Vagina (tissue), 2 donors: ENCODE measurements around the gene NEDD4L. TPM values are rescaled to one million over a fixed set of nuclear protein-coding genes. Genes with fewer than 3 reads are reported as not detected.
A peak's percentile ranks its signal among the peaks of the same experiment; 100 is the strongest.

Experiments
- DNase-seq, 2 donors: peaks; one replicate each; pipeline ENCODE4 v3.0.0-alpha.2; 2017; ENCODE audit errors: extremely low spot score in 2 of 2
- H3K27ac ChIP-seq: fragments of 200-600 bp; sonication (generic); one replicate; pipeline ENCODE4 v1.5.1; 2019
- H3K27me3 ChIP-seq: fragments of 200-600 bp; sonication (generic); one replicate; pipeline ENCODE4 v1.5.1; 2019
- H3K36me3 ChIP-seq, 2 donors: fragments of 200-600 bp; sonication (generic); one replicate each; pipeline ENCODE4 v1.5.1; 2017 to 2019
- H3K4me1 ChIP-seq: fragments of 200-600 bp; sonication (generic); one replicate; pipeline ENCODE4 v1.5.1; 2019
- H3K4me3 ChIP-seq, 2 donors: fragments of 200-600 bp; sonication (generic); 1 replicate in 1 of 2; 2 replicates in 1 of 2; pipeline ENCODE4 v1.5.1; 2016 to 2019
- H3K9me3 ChIP-seq: fragments of 200-600 bp; sonication (generic); one replicate; pipeline ENCODE4 v1.5.1; 2019
- POLR2A ChIP-seq, 2 donors: fragments of 450-650 bp; IDR thresholded peaks; one replicate each; pipeline ENCODE4 v1.6.1; 2017; ENCODE audit warnings: antibody characterized with exemption in 2 of 2, mild to moderate bottlenecking in 2 of 2, moderate library complexity in 2 of 2
- POLR2AphosphoS5 ChIP-seq, 2 donors: sonication (generic); formaldehyde crosslinking; IDR thresholded peaks; one replicate each; pipeline ENCODE4 v1.9.0; 2017; ENCODE audit warnings: antibody characterized with exemption in 2 of 2, mild to moderate bottlenecking in 2 of 2, low read depth in 1 of 2; ENCODE audit not compliant: insufficient read depth in 1 of 2
- intact Hi-C: fragments of 100-400 bp; cut with DNase I; formaldehyde crosslinking; loops from one replicate; pipeline ENCODE4 v1.15.1; 2023
- total RNA-seq: library from RNA; depleted of rRNA; stranded (reverse); fragments of >200 nt; gene quantifications from one replicate; pipeline ENCODE4 v1.2.3, GENCODE V29; 2016
- TF ChIP-seq, protein P1 (sequence below), 3 experiments: fragments of 450-650 bp in 2 of 3; fragments of 200-600 bp in 1 of 3; sonication (generic) in 1 of 3; IDR thresholded peaks; one replicate each; pipeline ENCODE4 v1.5.1; 2017 to 2019; ENCODE audit warnings: antibody characterized with exemption in 3 of 3, mild to moderate bottlenecking in 2 of 3, moderate library complexity in 2 of 3

Gene NEDD4L
- total RNA-seq, 1 donor from 2014 or later, result 42.2 TPM

DNA sequence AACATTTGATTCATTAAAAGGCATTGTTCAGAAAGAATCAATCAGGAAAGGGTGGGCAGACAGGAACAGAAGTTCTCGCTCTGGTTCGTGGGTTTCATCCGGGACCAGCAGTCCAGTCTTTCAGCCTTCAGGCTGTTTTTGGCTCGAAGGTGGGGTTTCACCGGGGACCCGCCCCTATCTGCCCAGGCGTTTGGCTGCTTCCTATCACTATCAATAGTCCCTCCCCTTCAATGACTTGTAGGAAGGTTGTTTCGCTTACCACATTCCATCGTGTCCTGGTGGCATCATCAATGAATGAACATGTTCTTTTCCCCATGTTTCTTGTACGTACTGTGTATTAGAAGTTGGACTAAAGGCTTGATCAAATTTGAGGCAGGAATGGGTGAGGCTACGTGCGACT is 130.3 kb downstream of the NEDD4L start:
- H3K36me3 ChIP-seq, result no peaks in the 10 kb centered on the region
- intact Hi-C loops, result no loop called here
- H3K4me3 ChIP-seq, result no peak overlapping the region
- no peak for TF ChIP-seq POLR2A (IDR thresholded peaks at IDR 0.05)
- TF ChIP-seq, protein P1, sequence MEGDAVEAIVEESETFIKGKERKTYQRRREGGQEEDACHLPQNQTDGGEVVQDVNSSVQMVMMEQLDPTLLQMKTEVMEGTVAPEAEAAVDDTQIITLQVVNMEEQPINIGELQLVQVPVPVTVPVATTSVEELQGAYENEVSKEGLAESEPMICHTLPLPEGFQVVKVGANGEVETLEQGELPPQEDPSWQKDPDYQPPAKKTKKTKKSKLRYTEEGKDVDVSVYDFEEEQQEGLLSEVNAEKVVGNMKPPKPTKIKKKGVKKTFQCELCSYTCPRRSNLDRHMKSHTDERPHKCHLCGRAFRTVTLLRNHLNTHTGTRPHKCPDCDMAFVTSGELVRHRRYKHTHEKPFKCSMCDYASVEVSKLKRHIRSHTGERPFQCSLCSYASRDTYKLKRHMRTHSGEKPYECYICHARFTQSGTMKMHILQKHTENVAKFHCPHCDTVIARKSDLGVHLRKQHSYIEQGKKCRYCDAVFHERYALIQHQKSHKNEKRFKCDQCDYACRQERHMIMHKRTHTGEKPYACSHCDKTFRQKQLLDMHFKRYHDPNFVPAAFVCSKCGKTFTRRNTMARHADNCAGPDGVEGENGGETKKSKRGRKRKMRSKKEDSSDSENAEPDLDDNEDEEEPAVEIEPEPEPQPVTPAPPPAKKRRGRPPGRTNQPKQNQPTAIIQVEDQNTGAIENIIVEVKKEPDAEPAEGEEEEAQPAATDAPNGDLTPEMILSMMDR (IDR thresholded peaks at IDR 0.05), result no peak
- no peak for TF ChIP-seq POLR2AphosphoS5 (IDR thresholded peaks at IDR 0.05; ENCODE audit: insufficient read depth in 1 of 2, low read depth in 1 of 2)
- DNase-seq, result peak in 1 of 2 donors; percentile 20
- no peaks in the 10 kb centered on the region for H3K27me3 ChIP-seq
- no peak overlapping the region for H3K27ac ChIP-seq
- peaks cover 16% of the 10 kb centered on the region for H3K4me1 ChIP-seq
- no peaks in the 10 kb centered on the region for H3K9me3 ChIP-seq

DNA sequence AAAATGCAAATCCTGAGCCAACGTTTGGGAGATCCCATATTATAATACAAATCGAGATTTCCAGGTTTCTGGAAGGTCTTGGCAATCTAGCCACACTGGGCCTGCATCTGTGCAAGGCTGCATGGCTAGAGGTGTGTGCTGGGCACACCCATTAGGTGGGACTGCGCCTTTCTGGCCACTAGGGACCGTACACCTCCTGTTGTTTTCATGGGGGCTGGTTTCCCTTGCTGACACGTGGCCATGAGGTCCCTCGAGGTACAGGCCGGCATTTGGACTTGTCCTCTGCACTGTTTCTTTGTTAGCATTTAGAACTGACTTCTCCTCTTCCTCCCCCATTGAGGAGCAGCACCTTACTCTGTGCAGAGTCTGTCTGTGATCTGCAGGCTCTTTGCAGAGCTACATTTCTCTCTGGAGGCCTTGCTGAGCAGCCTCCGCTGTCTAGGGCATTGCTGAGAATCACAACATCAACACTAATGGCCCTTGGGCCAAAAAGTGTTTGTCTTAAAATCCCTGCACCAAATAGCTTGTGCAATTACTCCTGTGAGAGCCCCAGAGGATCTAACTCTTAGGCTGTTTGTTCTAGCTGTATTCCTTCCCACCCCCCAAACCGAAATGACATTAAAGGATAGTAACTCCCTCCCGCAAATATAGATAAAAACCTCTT is 131.2 kb downstream of the NEDD4L start:
- TF ChIP-seq POLR2AphosphoS5 (IDR thresholded peaks at IDR 0.05; ENCODE audit: insufficient read depth in 1 of 2, low read depth in 1 of 2), result no peak
- no peak for TF ChIP-seq POLR2A (IDR thresholded peaks at IDR 0.05)
- TF ChIP-seq, protein P1 (IDR thresholded peaks at IDR 0.05), result no peak
- H3K9me3 ChIP-seq, result no peaks in the 10 kb centered on the region
- H3K4me3 ChIP-seq, result no peak overlapping the region
- no peak overlapping the region for H3K27ac ChIP-seq
- peak in 1 of 2 donors; percentile 72 for DNase-seq
- H3K27me3 ChIP-seq, result no peaks in the 10 kb centered on the region
- H3K36me3 ChIP-seq, result no peaks in the 10 kb centered on the region
- H3K4me1 ChIP-seq, result peaks cover 16% of the 10 kb centered on the region
- intact Hi-C loops, result no loop called here

DNA sequence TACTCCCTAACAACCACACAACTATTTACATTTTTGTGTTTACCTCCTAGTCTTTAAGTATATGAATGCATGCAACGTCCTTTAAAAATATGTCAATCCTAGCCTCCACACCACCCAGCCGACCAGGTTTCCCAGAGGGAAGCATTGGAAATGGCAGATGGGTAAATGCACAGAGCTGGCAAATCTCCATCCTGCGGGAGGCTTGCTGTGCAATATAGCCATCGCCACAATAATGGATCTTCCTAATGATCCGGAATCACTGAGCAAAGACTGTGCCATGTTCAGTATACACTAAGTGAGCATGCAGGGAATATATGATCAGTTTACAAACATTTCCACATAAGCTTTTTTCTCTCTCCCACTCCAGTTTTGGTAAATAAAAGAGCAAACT is 131.8 kb downstream of the NEDD4L start:
- TF ChIP-seq POLR2A (IDR thresholded peaks at IDR 0.05), result no peak
- TF ChIP-seq POLR2AphosphoS5 (IDR thresholded peaks at IDR 0.05; ENCODE audit: insufficient read depth in 1 of 2, low read depth in 1 of 2), result no peak
- TF ChIP-seq, protein P1 (IDR thresholded peaks at IDR 0.05), result no peak
- intact Hi-C loops, result no loop called here

DNA sequence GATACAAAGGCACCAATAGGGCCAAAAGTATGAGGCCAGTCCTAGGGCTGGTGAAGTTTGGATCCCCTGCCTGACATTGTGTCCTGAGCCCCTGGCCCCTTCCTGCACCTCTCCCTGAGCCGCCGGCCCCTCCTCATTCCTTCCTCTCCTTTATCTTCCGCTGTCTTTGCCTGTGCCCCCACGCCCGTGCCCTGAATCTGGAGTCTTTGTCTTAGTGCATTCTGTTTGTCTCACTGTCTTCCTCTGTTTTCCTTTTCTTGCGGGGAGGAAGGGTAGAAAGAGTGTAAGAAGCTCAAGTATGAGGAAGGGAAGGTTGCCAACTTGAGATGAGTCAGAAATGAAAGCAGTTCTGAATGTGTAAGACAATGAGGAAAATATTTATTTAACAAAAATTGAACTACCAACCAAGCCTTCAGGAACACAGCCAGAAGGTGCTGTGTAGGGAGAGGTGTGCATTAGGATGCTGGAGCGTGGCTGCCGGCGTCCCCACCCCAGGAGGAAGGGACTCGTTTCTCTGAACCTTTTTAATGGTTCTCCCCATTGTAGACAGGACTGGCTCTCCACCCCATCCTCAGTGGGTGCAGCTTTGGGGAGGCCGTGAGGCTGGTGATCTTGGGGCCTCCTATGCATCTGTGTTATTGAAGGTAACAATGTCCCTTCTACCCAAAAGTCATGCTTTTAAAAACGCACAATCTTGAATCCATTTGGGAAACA is 133.1 kb downstream of the NEDD4L start:
- peaks cover 16% of the 10 kb centered on the region for H3K4me1 ChIP-seq
- H3K4me3 ChIP-seq, result no peak overlapping the region
- DNase-seq, result peak in 1 of 2 donors; percentile 77
- no peaks in the 10 kb centered on the region for H3K9me3 ChIP-seq
- intact Hi-C loops, result no loop called here
- H3K27me3 ChIP-seq, result no peaks in the 10 kb centered on the region
- H3K36me3 ChIP-seq, result no peaks in the 10 kb centered on the region
- no peak for TF ChIP-seq POLR2A (IDR thresholded peaks at IDR 0.05)
- TF ChIP-seq, protein P1 (IDR thresholded peaks at IDR 0.05), result no peak
- no peak for TF ChIP-seq POLR2AphosphoS5 (IDR thresholded peaks at IDR 0.05; ENCODE audit: insufficient read depth in 1 of 2, low read depth in 1 of 2)
- no peak overlapping the region for H3K27ac ChIP-seq

More for the DNA sequence above, 131.8 kb downstream of the NEDD4L start:
- Histone ChIP-seq H3K4me3 (no peak overlapping the region), H3K27ac (no peak overlapping the region), H3K36me3 (no peaks in the 10 kb centered on the region), H3K4me1 (peaks cover 16% of the 10 kb centered on the region), H3K9me3 (no peaks in the 10 kb centered on the region), H3K27me3 (no peaks in the 10 kb centered on the region)
- DNase-seq, result peak in 1 of 2 donors; percentile 34
